Posterior vena cava (tissue), 2 donors: ENCODE data around the gene STRN4. TPM values are rescaled to one million over a fixed set of nuclear protein-coding genes. Genes with fewer than 3 reads are reported as not detected.
"Not testable (repeated sequence)": the region's sequence is repeated elsewhere in the genome, so short reads cannot be mapped to it uniquely, and the experiment has no call there.

Experiments
- DNase-seq: peaks from one replicate; pipeline ENCODE4 v3.0.0-alpha.2; 2020; ENCODE audit warnings: low spot score
- intact Hi-C, 2 donors: fragments of 100-400 bp; cut with DNase I; formaldehyde crosslinking; loops; one replicate each; pipeline versions ENCODE4 v1.14.1 to v1.14.2; 2022 to 2023
- total RNA-seq, 2 donors: library from RNA; stranded (reverse); fragmentation: NEBNext Ultra II Directional; extraction: Animal tissue kit (Norgen Biotek cat#: 25700); gene quantifications; one replicate each; pipeline ENCODE4 v1.2.1, GENCODE V29; 2021
- donor health status: DM: yes; HTN: yes; CAD: no.
- donor health status: DM: yes; HTN: yes; CAD: no.

Gene STRN4
- total RNA-seq, 2 donors from 2014 or later = 58.6 to 71.8 TPM

DNA sequence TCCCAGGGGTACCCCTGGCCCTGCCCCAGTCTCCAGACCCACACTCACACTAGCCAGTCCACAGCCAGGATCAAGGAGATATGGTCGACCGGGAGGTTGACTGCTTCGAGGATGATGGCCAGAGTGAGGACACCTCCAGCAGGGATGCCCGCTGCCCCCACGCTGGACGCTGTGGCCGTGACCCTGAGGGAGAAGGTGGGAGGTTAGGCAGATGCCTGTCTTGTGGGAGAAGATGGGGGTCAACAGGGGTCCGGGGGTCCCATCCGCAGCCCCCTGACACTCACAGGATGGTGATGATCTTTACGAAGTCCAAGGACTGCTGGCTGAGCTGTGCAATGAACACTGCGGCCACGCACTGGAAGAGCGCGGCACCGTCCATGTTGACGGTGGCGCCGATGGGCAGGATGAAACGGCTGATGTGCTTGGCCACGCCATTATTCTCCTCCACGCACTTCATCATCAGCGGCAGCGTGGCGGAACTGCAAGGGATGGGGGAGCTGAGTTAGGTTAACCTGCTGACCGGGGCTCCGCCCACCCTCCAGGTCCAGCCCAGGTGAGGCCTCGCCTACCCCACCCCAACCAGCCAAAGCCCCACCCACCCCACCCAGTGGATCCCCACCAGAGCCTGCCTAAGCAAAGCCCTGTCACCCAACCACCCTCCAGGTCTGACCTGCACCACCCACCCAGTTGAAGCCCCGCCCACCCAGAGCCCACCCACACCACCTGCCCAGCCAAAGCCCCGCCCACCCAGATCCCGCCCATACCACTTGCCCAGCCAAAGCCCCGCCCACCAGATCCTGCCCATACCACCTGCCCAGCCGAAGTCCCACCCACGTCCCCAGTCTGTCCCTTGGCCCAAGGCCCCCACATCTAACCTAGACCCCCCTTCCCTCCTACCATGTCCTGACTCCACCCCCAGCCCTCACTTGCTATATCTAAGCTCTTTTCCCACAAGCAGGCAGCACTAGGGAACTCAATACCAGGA lies 31.0 kb upstream of the STRN4 start:
- no peak for DNase-seq
- intact Hi-C loops = no loop called here

- no peak for DNase-seq
- intact Hi-C loops = no loop called here
Observed at GRCh38 chr19:46775642-46776258, 29.5 kb upstream of the STRN4 start.

GRCh38 chr19:46773018-46773399 lies 26.8 kb upstream of the STRN4 start:
- intact Hi-C loops = no loop called here
- no peak for DNase-seq

GRCh38 chr19:46772170-46773017 lies 26.1 kb upstream of the STRN4 start:
- intact Hi-C loops = no loop called here
- no peak for DNase-seq

DNA sequence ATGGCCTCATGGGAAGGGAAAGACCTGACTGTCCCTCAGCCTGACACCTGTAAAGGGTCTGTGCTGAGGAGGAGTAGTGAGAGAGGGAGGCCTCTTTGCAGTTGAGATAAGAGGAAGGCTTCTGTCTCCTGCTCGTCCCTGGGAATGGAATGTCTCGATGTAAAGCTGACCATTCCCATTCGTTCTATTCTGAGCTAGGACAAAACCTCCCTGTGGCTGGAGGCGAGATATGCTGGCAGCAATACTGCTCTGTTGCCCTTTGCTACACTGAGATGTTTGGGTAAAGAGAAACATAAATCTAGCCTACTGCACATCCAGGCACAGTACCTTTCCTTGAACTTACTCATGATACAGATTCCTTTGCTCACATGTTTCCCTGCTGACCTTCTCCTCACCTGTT lies 22.5 kb upstream of the STRN4 start:
- not testable (repeated sequence) for DNase-seq
- intact Hi-C loops = loop anchor here in 1 of 2 donors (2.0 kb wide), 1 partner anchor 64 kb away; no protein-coding TSS in a partner anchor

DNA sequence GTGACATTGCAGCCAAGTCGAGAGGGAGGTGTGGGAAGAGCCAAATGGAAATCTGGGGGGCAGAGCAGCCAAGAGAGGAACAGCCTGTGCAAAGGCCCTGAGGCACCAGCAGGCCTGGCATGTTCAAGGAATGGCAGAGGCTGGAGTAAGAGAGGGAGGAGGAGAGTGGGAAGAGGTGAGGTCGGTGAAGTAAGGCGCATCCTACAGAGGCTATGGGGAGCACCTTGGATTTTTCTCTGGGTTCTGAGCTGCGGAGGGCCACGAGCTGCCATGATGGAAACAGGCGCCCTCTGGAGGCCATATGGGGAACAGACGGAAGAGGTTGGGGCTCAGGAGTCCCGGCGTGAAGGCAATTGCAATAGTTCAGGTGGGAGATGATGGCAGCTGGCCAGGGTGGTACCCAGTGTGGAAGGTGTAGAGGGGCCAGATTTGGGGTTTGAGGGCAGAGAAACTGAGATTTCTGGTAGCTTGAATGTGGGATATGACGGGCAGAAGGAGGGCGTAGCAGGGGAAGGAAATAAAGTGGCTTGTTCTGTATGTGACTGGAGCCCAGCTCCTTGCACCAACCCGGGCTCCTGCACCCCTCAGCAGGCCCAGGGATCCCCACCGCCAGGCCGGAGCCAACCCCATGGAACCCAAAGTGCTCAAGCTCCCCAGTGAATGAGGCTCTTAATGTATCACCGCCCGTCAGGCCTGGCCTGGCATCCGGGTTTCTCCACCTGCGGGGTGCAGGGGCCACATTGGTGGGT lies 20.5 kb upstream of the STRN4 start:
- no peak for DNase-seq
- intact Hi-C loops = no loop called here

GRCh38 chr19:46764817-46765291 lies 18.6 kb upstream of the STRN4 start:
- DNase-seq = no peak
- intact Hi-C loops = no loop called here

GRCh38 chr19:46762245-46762890 lies 16.1 kb upstream of the STRN4 start:
- intact Hi-C loops = no loop called here
- DNase-seq = no peak

- intact Hi-C loops = no loop called here
- DNase-seq = no peak
Observed at GRCh38 chr19:46761418-46761831, 15.2 kb upstream of the STRN4 start.

GRCh38 chr19:46760897-46761296 lies 14.6 kb upstream of the STRN4 start:
- DNase-seq, intact Hi-C loops: not testable (repeated sequence)

- intact Hi-C loops = no loop called here
- DNase-seq = no peak
Observed at GRCh38 chr19:46760363-46760762, 14.1 kb upstream of the STRN4 start.

GRCh38 chr19:46759817-46760333 lies 13.6 kb upstream of the STRN4 start:
- DNase-seq = no peak
- intact Hi-C loops = loop anchor here (5.0 kb wide), 2 partner anchors 77 to 232 kb away; no protein-coding TSS in a partner anchor

DNA sequence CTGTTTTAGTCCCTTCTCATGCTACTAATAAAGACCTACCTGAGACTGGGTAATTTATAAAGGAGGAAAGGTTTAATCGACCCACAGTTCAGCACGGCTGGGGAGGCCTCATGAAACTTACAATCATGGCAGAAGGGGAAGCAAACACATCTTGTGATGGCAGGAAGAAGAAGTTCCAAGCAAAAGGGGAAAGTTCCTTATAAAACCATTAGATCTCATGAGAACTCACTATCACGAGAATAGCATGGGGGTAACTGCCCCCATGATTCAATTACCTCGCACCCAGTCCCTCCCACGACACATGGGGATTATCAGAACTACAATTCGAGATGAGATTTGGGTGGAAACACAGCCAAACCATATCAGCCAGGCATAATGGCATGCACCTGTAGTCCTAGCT lies 13.0 kb upstream of the STRN4 start:
- intact Hi-C loops = loop anchor here (5.0 kb wide), 2 partner anchors 78 to 233 kb away; no protein-coding TSS in a partner anchor
- no peak for DNase-seq

- intact Hi-C loops = loop anchor here (5.0 kb wide), 2 partner anchors 81 to 236 kb away; no protein-coding TSS in a partner anchor
- DNase-seq = peak; percentile 80
Observed at GRCh38 chr19:46756544-46756888, 10.3 kb upstream of the STRN4 start.

DNA sequence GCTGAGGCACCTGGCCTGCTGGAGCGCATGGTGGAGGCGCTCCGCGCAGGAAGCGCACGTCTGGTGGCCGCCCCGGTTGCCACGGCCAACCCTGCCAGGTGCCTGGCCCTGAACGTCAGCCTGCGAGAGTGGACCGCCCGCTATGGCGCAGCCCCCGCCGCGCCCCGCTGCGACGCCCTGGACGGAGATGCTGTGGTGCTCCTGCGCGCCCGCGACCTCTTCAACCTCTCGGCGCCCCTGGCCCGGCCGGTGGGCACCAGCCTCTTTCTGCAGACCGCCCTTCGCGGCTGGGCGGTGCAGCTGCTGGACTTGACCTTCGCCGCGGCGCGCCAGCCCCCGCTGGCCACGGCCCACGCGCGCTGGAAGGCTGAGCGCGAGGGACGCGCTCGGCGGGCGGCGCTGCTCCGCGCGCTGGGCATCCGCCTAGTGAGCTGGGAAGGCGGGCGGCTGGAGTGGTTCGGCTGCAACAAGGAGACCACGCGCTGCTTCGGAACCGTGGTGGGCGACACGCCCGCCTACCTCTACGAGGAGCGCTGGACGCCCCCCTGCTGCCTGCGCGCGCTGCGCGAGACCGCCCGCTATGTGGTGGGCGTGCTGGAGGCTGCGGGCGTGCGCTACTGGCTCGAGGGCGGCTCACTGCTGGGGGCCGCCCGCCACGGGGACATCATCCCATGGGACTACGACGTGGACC lies 9.7 kb upstream of the STRN4 start:
- peak; percentile 80 for DNase-seq
- intact Hi-C loops = loop anchor here (2.0 to 5.0 kb wide), 3 partner anchors 81 to 236 kb away; no protein-coding TSS in a partner anchor

DNA sequence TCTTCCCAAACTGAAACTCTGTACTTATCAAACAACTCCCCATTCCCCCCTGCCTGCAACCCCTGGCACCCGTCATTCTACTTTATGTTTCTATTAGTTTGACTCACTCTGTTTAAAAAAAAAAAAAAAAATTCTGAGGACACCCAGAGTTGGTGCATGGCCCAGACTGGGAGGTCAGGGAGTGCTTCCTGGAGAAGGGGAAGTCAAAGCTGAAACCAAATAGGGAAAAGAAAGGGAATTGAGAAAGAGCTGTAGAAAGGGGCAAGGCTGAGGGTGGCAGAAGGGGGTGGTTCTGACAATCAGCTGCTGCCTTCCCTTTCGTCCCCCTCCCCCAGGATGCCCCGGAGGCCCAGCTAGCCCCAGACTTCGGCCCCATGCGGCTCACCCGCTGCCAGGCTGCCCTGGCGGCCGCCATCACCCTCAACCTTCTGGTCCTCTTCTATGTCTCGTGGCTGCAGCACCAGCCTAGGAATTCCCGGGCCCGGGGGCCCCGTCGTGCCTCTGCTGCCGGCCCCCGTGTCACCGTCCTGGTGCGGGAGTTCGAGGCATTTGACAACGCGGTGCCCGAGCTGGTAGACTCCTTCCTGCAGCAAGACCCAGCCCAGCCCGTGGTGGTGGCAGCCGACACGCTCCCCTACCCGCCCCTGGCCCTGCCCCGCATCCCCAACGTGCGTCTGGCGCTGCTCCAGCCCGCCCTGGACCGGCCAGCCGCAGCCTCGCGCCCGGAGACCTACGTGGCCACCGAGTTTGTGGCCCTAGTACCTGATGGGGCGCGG lies 9.0 kb upstream of the STRN4 start:
- intact Hi-C loops = loop anchor here (2.0 to 5.0 kb wide), 3 partner anchors 82 to 237 kb away; no protein-coding TSS in a partner anchor
- DNase-seq = no peak
